C4-2B (cell line): Measurements from ENCODE around the gene ARV1.
"Not testable (repeated sequence)": the region's sequence is repeated elsewhere in the genome, so short reads cannot be mapped to it uniquely, and the experiment has no call there.

Experiments
- H3K27ac ChIP-seq: fragments of 450-650 bp; 2 replicates; pipeline ENCODE4 v1.5.1; 2017
- CTCF ChIP-seq: fragments of 450-650 bp; conservative IDR thresholded peaks from 2 replicates; pipeline ENCODE4 v1.5.1; 2017; ENCODE audit warnings: mild to moderate bottlenecking
- ZFX ChIP-seq: fragments of 450-650 bp; IDR thresholded peaks from 2 replicates; pipeline ENCODE4 v1.6.1; 2017

ARV1 gene

GRCh38 chr1:231001892-231002291, 23.0 kb downstream of the ARV1 start:
- TF ChIP-seq ZFX, result no peak
- TF ChIP-seq CTCF, result no peak
- no peak overlapping the region for H3K27ac ChIP-seq

GRCh38 chr1:231007535-231007934, 28.6 kb downstream of the ARV1 start:
- H3K27ac ChIP-seq, result not testable (repeated sequence)

GRCh38 chr1:231011360-231011759, 32.5 kb downstream of the ARV1 start:
- no peak for TF ChIP-seq CTCF
- no peak for TF ChIP-seq ZFX

GRCh38 chr1:231011963-231012362, 33.1 kb downstream of the ARV1 start:
- TF ChIP-seq CTCF, result no peak
- TF ChIP-seq ZFX, result no peak

More at GRCh38 chr1:231011360-231011759, 32.5 kb downstream of the ARV1 start:
- no peak overlapping the region for H3K27ac ChIP-seq

GRCh38 chr1:231013391-231014015, 34.6 kb downstream of the ARV1 start:
- no peak overlapping the region for H3K27ac ChIP-seq
- TF ChIP-seq ZFX, result no peak
- TF ChIP-seq CTCF, result no peak

More at GRCh38 chr1:231011963-231012362, 33.1 kb downstream of the ARV1 start:
- no peak overlapping the region for H3K27ac ChIP-seq

- H3K27ac ChIP-seq, result no peak overlapping the region
These were observed 37.3 kb downstream of the ARV1 start for GRCh38 chr1:231016234-231016633.

DNA sequence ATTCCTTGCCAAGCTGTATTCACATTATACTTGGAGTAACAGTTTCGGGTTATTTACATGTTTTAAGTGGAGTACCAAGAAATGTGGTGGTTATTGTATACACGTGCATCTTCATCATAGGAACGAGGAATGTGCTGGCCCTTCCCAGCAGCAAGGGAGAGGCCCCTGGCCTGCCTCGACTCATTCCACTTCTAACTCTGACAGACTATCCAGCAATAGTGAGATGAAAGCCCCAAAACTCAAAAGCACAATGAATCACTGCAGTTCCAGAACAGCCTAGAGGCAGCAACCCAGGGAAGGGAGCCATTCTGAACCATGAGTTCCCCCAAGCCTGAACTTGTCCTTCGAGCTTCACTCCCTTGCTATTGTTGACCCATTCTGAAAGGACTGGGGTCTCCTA, 38.1 kb downstream of the ARV1 start:
- no peak overlapping the region for H3K27ac ChIP-seq
- TF ChIP-seq CTCF (no peak), ZFX (no peak)

More at GRCh38 chr1:231016234-231016633, 37.3 kb downstream of the ARV1 start:
- TF ChIP-seq CTCF, result no peak
- no peak for TF ChIP-seq ZFX

- H3K27ac ChIP-seq, result no peak overlapping the region
- TF ChIP-seq ZFX (no peak), CTCF (no peak)
These were observed 40.8 kb downstream of the ARV1 start for GRCh38 chr1:231019711-231020110.
